Loucy (cell line): Measurements from ENCODE around the gene TMEM147.

ENCODE experiments used
- CTCF ChIP-seq: fragments of 200-600 bp; sonication (generic); conservative IDR thresholded peaks from 2 replicates; pipeline ENCODE4 v1.5.1; 2014; ENCODE audit warnings: mild to moderate bottlenecking, antibody characterized with exemption, low read length
- EZH2phosphoT487 ChIP-seq: fragments of 200-600 bp; IDR thresholded peaks from 2 replicates; pipeline ENCODE4 v1.6.1; 2018; ENCODE audit warnings: antibody characterized with exemption, mild to moderate bottlenecking, moderate library complexity, borderline replicate concordance

GRCh38 chr19:35501684-35502083, 43.7 kb upstream of the TMEM147 start:
- TF ChIP-seq CTCF (no peak), EZH2phosphoT487 (no peak)
